ENCODE data around the gene CYP4F22. TPM values are rescaled to one million over a fixed set of nuclear protein-coding genes. Genes with fewer than 3 reads are reported as not detected.

Gene CYP4F22
- total and polyA plus RNA-seq, 9 of the 15 experiments (the other 6 are each of a cell fraction or from before 2014, with no cell fraction given), result not detected

- Histone ChIP-seq H3K4me2 (ENCODE audit: insufficient read depth, low read length) (no peak overlapping the region), H3K27me3 (ENCODE audit: control insufficient read depth in 2 of 2, insufficient read depth in 2 of 2, low read length in 2 of 2) (peaks cover 0 to 7% of the 10 kb centered on the region in 2 experiments; a peak in 2 of 5 replicates), H3K4me1 (replicated peaks in 1 of 2; ENCODE audit: control insufficient read depth in 2 of 2, insufficient read depth in 2 of 2, low read length in 2 of 2) (no peaks in the 10 kb centered on the region; a peak in 1 of 5 replicates), H4K20me1 (replicated peaks; ENCODE audit: control insufficient read depth, insufficient read depth, low read length) (no peaks in the 10 kb centered on the region), H3K9ac (ENCODE audit: insufficient read depth in 1 of 2, low read depth in 2 of 2, low read length in 2 of 2) (no peak overlapping the region), H3K9me3 (replicated peaks; ENCODE audit: control insufficient read depth, insufficient read depth, low read depth, low read length) (no peaks in the 10 kb centered on the region), H3K9me1 (ENCODE audit: control insufficient read depth, insufficient read depth, low read length) (no peaks in the 10 kb centered on the region), H3K4me3 (no peak overlapping the region), H3K36me3 (ENCODE audit: control insufficient read depth, insufficient read depth, low read length) (no peaks in the 10 kb centered on the region), H3K79me2 (ENCODE audit: control insufficient read depth, insufficient read depth, low read length) (no peaks in the 10 kb centered on the region), H3K27ac (ENCODE audit: extremely low read depth, low read depth, low read length) (no peak overlapping the region), H2AFZ (ENCODE audit: low read depth, low read length) (no peak overlapping the region)
- peak in 1 of 2 experiments; percentile 24; a peak in 2 of 4 replicates for TF ChIP-seq KDM1A (IDR thresholded peaks at IDR 0.05)
- TF ChIP-seq JUN (IDR thresholded peaks at IDR 0.05; ENCODE audit: borderline replicate concordance, low read depth, low read length), result no peak
- no peak for TF ChIP-seq JUN (CRISPR knock-in tag; IDR thresholded peaks at IDR 0.05; ENCODE audit: borderline replicate concordance)
- no peak for TF ChIP-seq HLTF (IDR thresholded peaks at IDR 0.05)
- no peak for TF ChIP-seq ZFP91 (CRISPR knock-in tag; IDR thresholded peaks at IDR 0.05)
- no peak for TF ChIP-seq KLF10 (CRISPR knock-in tag; IDR thresholded peaks at IDR 0.05)
- no peak for TF ChIP-seq TRIM25 (IDR thresholded peaks at IDR 0.05; ENCODE audit: borderline replicate concordance)
- peak; percentile 79 for TF ChIP-seq ZFP36 (IDR thresholded peaks at IDR 0.05; ENCODE audit: low read depth, low read length, partially characterized antibody)
- TF ChIP-seq RBM25 (IDR thresholded peaks at IDR 0.05; ENCODE audit: low read depth, low read length, severe bottlenecking), result peak; percentile 76
- TF ChIP-seq BCOR (IDR thresholded peaks at IDR 0.05), result peak; percentile 85
- ChIA-PET POLR2A (interaction anchor here (0.6 to 1.6 kb wide), 3 partner anchors 8 to 135 kb away, joined by 3 to 5 read pairs (median 4); no protein-coding TSS in a partner anchor), CTCF (ENCODE audit: low intra/inter-chr PET ratio) (no interaction called here)
- BruUV-seq (replicated peaks), result no TSS peak
- DNase-seq (ENCODE audit: extremely low read depth in 1 of 4, low spot score in 3 of 4), result no peak
- FAIRE-seq, result no peak
- in situ Hi-C loops (cut with MboI) (no loop called here), intact Hi-C loops (cut with micrococcal nuclease) (no loop called here)
- no peak for ATAC-seq
- WGBS (ENCODE audit: insufficient coverage, low coverage, missing lambda C conversion rate), result 0% methylated on average over 3 of the region's 3 CpGs
These were observed 19.4 kb downstream of the CYP4F22 start for GRCh38 chr19:15527705-15528104.

Measured in K562 (cell line).